HEK293 (cell line): ENCODE results near the gene PADI2.

Experiments used
- CTCF ChIA-PET: fragments of 350-600 bp; formaldehyde crosslinking; extraction: SDS; loops from one replicate; lab custom pipeline; 2021; ENCODE audit warnings: antibody characterized with exemption; lab: Yijun Ruan, JAX
- POLR2A ChIA-PET: fragments of 300-600 bp; formaldehyde crosslinking; extraction: SDS; loops from one replicate; lab custom pipeline; 2020; ENCODE audit warnings: antibody characterized with exemption, inconsistent platforms; lab: Yijun Ruan, JAX
- H3K27ac ChIP-seq: fragments of 200-500 bp; sonication (Bioruptor generic); 2 replicates; pipeline ENCODE4 v1.5.1; 2014; ENCODE audit warnings: low read depth, low read length, control low read depth, inconsistent platforms; ENCODE audit errors: extremely low read depth
- H3K36me3 ChIP-seq, 2 experiments: fragments of 200-500 bp in 1 of 2; sonication (Bioruptor generic) in 1 of 2; 1 replicate in 1 of 2; 2 replicates in 1 of 2; pipeline ENCODE4 v1.5.1; 2014 to 2017; ENCODE audit warnings: inconsistent platforms in 2 of 2, low read length in 2 of 2; ENCODE audit not compliant: control insufficient read depth in 2 of 2, insufficient read depth in 1 of 2
- H3K4me1 ChIP-seq: fragments of 200-500 bp; sonication (Bioruptor generic); 2 replicates; pipeline ENCODE4 v1.5.1; 2014; ENCODE audit warnings: mild to moderate bottlenecking, low read length, inconsistent platforms; ENCODE audit not compliant: control insufficient read depth, insufficient read depth
- H3K4me3 ChIP-seq: 2 replicates; pipeline ENCODE4 v1.5.1; 2011; ENCODE audit warnings: low read depth, mild to moderate bottlenecking, control low read depth, low read length, moderate library complexity
- H3K9me3 ChIP-seq: fragments of 200-500 bp; sonication (Bioruptor generic); 2 replicates; pipeline ENCODE4 v1.5.1; 2014; ENCODE audit warnings: low read depth, low read length, inconsistent platforms; ENCODE audit not compliant: control insufficient read depth, insufficient read depth
- HOXD13 ChIP-seq: sonication (generic); formaldehyde crosslinking; IDR thresholded peaks from 2 replicates; pipeline ENCODE4 v1.8.0; 2022; ENCODE audit warnings: missing genetic modification reagents, borderline replicate concordance
- PRDM1 ChIP-seq: fragments of 450-650 bp; formaldehyde crosslinking; IDR thresholded peaks from 2 replicates; pipeline ENCODE4; 2016; ENCODE audit warnings: missing biosample characterization, missing genetic modification characterization
- ZNF121 ChIP-seq: fragments of 450-650 bp; formaldehyde crosslinking; IDR thresholded peaks from 2 replicates; pipeline ENCODE4 v1.5.1; 2016; ENCODE audit warnings: missing biosample characterization, missing genetic modification characterization
- ZNF132 ChIP-seq: fragments of 450-650 bp; formaldehyde crosslinking; IDR thresholded peaks from 2 replicates; pipeline ENCODE4 v1.5.1; 2017; ENCODE audit warnings: missing biosample characterization, missing genetic modification characterization, borderline replicate concordance
- ZNF146 ChIP-seq: fragments of 450-650 bp; formaldehyde crosslinking; IDR thresholded peaks from 2 replicates; pipeline ENCODE4 v1.5.1; 2016; ENCODE audit warnings: missing biosample characterization, missing genetic modification characterization
- ZNF350 ChIP-seq: fragments of 450-650 bp; formaldehyde crosslinking; IDR thresholded peaks from 2 replicates; pipeline ENCODE4 v1.5.0; 2017; ENCODE audit warnings: missing biosample characterization, mild to moderate bottlenecking, missing genetic modification characterization
- ZNF501 ChIP-seq: fragments of 450-650 bp; formaldehyde crosslinking; IDR thresholded peaks from 2 replicates; pipeline ENCODE4 v1.5.1; 2016; ENCODE audit warnings: missing biosample characterization, missing genetic modification characterization
- ZNF514 ChIP-seq: fragments of 450-650 bp; formaldehyde crosslinking; IDR thresholded peaks from 2 replicates; pipeline ENCODE4 v1.5.1; 2016; ENCODE audit warnings: missing biosample characterization, missing genetic modification characterization
- ZNF654 ChIP-seq: fragments of 450-650 bp; formaldehyde crosslinking; IDR thresholded peaks from 2 replicates; pipeline ENCODE4 v1.5.1; 2016; ENCODE audit warnings: low read depth, missing biosample characterization, missing genetic modification characterization
- ZNF776 ChIP-seq: fragments of 450-650 bp; formaldehyde crosslinking; IDR thresholded peaks from 2 replicates; pipeline ENCODE4 v1.5.0; 2017; ENCODE audit warnings: missing biosample characterization, missing genetic modification characterization, borderline replicate concordance
- TF ChIP-seq, protein P1 (sequence below): fragments of 450-650 bp; formaldehyde crosslinking; IDR thresholded peaks from 2 replicates; pipeline ENCODE4 v1.5.1; 2016; ENCODE audit warnings: missing biosample characterization, missing genetic modification characterization
- TF ChIP-seq, protein P2 (sequence below): fragments of 450-650 bp; formaldehyde crosslinking; IDR thresholded peaks from 2 replicates; pipeline ENCODE4 v1.5.1; 2016; ENCODE audit warnings: missing biosample characterization, missing genetic modification characterization
- TF ChIP-seq, protein P3 (sequence below): fragments of 450-650 bp; IDR thresholded peaks from 2 replicates; pipeline ENCODE4 v1.5.1; 2018; ENCODE audit warnings: missing biosample characterization, missing genetic modification characterization
- TF ChIP-seq, protein P4 (sequence below): fragments of 450-650 bp; formaldehyde crosslinking; IDR thresholded peaks from 2 replicates; pipeline ENCODE4 v1.5.1; 2016; ENCODE audit warnings: missing biosample characterization, missing genetic modification characterization, borderline replicate concordance
- TF ChIP-seq, protein P5 (sequence below): fragments of 450-650 bp; formaldehyde crosslinking; IDR thresholded peaks from 2 replicates; pipeline ENCODE4 v1.5.1; 2017; ENCODE audit warnings: missing biosample characterization, mild to moderate bottlenecking, missing genetic modification characterization, moderate library complexity
- TF ChIP-seq, protein P6 (sequence below): fragments of 450-650 bp; formaldehyde crosslinking; optimal IDR thresholded peaks from 2 replicates; pipeline ENCODE3; 2016; ENCODE audit warnings: missing biosample characterization, mild to moderate bottlenecking, missing genetic modification characterization

The PADI2 gene

DNA sequence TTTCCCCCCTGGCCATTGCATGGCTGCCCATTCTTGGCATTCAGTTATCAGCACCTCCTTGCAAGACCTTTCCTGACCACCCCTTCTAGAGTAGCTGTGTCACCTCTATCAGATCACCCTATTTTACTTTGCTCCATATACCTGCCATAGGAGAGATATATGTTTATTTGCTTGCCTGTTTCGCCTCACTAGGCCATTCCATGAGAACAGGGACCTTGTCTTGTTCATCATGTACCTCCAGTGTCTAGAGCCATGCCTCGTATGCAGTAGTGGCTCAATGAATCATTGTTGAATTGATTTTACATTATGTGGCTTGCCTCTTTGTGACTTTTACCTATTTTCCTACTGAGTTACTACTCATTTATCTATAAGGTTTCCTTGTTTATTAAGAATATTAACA lies 26.4 kb upstream of the PADI2 start:
- CTCF ChIA-PET = interaction anchor here (0.5 kb wide), 1 partner anchor 214 kb away, joined by 3 read pairs; no protein-coding TSS in a partner anchor

DNA sequence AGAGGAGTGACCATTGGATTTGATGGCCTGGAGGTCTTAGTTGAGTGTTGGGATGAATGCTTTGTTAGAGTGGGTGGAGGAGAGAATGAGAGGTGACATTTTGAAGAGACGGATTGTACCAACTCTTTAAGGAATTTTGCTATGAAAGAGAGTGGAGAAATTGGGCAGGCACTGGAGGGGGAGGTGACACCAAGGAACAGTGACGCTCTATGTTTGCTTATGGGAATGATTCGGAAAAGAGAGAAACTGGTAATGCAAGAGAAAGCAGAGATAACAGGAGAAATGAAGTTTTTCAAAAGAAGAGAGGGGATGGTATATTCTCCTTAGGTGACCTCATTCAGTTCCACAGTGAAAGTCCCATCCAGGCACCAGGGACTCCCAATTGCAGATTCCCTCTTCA lies 24.5 kb upstream of the PADI2 start:
- Histone ChIP-seq H3K4me3 (no peak overlapping the region), H3K4me1 (no peaks in the 10 kb centered on the region), H3K9me3 (no peaks in the 10 kb centered on the region), H3K36me3 (no peaks in the 10 kb centered on the region), H3K27ac (no peak overlapping the region)
- ChIA-PET CTCF (no interaction called here), POLR2A (no interaction called here)
- 0 out of 2 replicates have a peak, but pooled peaks have one; percentile 29 for TF ChIP-seq PRDM1
- TF ChIP-seq, protein P1, sequence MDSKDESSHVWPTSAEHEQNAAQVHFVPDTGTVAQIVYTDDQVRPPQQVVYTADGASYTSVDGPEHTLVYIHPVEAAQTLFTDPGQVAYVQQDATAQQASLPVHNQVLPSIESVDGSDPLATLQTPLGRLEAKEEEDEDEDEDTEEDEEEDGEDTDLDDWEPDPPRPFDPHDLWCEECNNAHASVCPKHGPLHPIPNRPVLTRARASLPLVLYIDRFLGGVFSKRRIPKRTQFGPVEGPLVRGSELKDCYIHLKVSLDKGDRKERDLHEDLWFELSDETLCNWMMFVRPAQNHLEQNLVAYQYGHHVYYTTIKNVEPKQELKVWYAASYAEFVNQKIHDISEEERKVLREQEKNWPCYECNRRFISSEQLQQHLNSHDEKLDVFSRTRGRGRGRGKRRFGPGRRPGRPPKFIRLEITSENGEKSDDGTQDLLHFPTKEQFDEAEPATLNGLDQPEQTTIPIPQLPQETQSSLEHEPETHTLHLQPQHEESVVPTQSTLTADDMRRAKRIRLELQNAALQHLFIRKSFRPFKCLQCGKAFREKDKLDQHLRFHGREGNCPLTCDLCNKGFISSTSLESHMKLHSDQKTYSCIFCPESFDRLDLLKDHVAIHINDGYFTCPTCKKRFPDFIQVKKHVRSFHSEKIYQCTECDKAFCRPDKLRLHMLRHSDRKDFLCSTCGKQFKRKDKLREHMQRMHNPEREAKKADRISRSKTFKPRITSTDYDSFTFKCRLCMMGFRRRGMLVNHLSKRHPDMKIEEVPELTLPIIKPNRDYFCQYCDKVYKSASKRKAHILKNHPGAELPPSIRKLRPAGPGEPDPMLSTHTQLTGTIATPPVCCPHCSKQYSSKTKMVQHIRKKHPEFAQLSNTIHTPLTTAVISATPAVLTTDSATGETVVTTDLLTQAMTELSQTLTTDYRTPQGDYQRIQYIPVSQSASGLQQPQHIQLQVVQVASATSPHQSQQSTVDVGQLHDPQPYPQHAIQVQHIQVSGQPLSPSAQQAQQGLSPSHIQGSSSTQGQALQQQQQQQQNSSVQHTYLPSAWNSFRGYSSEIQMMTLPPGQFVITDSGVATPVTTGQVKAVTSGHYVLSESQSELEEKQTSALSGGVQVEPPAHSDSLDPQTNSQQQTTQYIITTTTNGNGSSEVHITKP = peak; percentile 96
- TF ChIP-seq, protein P2, sequence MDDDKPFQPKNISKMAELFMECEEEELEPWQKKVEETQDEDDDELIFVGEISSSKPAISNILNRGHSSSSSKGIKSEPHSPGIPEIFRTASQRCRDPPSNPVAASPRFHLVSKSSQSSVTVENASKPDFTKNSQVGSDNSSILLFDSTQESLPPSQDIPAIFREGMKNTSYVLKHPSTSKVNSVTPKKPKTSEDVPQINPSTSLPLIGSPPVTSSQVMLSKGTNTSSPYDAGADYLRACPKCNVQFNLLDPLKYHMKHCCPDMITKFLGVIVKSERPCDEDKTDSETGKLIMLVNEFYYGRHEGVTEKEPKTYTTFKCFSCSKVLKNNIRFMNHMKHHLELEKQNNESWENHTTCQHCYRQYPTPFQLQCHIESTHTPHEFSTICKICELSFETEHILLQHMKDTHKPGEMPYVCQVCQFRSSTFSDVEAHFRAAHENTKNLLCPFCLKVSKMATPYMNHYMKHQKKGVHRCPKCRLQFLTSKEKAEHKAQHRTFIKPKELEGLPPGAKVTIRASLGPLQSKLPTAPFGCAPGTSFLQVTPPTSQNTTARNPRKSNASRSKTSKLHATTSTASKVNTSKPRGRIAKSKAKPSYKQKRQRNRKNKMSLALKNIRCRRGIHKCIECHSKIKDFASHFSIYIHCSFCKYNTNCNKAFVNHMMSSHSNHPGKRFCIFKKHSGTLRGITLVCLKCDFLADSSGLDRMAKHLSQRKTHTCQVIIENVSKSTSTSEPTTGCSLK (tag by site-specific recombination) = no peak
- no peak for TF ChIP-seq ZNF121 (tag by site-specific recombination)

More for the DNA sequence above, 26.4 kb upstream of the PADI2 start:
- H3K27ac ChIP-seq = no peak overlapping the region
- H3K4me3 ChIP-seq = no peak overlapping the region
- no peaks in the 10 kb centered on the region for H3K4me1 ChIP-seq
- H3K36me3 ChIP-seq = no peaks in the 10 kb centered on the region
- POLR2A ChIA-PET = interaction anchor here (0.8 kb wide), 1 partner anchor 9 kb away, joined by 3 read pairs; no protein-coding TSS in a partner anchor
- TF ChIP-seq HOXD13 (CRISPR knock-in tag) (no peak), ZNF350 (tag by site-specific recombination) (no peak), ZNF514 (no peak), ZNF146 (tag by site-specific recombination) (no peak), ZNF776 (tag by site-specific recombination) (no peak), ZNF654 (tag by site-specific recombination) (no peak), ZNF132 (tag by site-specific recombination) (no peak), ZNF501 (tag by site-specific recombination) (no peak)
- TF ChIP-seq, protein P3, sequence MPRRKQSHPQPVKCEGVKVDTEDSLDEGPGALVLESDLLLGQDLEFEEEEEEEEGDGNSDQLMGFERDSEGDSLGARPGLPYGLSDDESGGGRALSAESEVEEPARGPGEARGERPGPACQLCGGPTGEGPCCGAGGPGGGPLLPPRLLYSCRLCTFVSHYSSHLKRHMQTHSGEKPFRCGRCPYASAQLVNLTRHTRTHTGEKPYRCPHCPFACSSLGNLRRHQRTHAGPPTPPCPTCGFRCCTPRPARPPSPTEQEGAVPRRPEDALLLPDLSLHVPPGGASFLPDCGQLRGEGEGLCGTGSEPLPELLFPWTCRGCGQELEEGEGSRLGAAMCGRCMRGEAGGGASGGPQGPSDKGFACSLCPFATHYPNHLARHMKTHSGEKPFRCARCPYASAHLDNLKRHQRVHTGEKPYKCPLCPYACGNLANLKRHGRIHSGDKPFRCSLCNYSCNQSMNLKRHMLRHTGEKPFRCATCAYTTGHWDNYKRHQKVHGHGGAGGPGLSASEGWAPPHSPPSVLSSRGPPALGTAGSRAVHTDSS = no peak
- TF ChIP-seq, protein P4, sequence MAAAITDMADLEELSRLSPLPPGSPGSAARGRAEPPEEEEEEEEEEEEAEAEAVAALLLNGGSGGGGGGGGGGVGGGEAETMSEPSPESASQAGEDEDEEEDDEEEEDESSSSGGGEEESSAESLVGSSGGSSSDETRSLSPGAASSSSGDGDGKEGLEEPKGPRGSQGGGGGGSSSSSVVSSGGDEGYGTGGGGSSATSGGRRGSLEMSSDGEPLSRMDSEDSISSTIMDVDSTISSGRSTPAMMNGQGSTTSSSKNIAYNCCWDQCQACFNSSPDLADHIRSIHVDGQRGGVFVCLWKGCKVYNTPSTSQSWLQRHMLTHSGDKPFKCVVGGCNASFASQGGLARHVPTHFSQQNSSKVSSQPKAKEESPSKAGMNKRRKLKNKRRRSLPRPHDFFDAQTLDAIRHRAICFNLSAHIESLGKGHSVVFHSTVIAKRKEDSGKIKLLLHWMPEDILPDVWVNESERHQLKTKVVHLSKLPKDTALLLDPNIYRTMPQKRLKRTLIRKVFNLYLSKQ (tag by site-specific recombination) = no peak
- TF ChIP-seq, protein P5, sequence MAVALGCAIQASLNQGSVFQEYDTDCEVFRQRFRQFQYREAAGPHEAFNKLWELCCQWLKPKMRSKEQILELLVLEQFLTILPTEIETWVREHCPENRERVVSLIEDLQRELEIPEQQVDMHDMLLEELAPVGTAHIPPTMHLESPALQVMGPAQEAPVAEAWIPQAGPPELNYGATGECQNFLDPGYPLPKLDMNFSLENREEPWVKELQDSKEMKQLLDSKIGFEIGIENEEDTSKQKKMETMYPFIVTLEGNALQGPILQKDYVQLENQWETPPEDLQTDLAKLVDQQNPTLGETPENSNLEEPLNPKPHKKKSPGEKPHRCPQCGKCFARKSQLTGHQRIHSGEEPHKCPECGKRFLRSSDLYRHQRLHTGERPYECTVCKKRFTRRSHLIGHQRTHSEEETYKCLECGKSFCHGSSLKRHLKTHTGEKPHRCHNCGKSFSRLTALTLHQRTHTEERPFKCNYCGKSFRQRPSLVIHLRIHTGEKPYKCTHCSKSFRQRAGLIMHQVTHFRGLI (tag by site-specific recombination) = no peak
- TF ChIP-seq, protein P6, sequence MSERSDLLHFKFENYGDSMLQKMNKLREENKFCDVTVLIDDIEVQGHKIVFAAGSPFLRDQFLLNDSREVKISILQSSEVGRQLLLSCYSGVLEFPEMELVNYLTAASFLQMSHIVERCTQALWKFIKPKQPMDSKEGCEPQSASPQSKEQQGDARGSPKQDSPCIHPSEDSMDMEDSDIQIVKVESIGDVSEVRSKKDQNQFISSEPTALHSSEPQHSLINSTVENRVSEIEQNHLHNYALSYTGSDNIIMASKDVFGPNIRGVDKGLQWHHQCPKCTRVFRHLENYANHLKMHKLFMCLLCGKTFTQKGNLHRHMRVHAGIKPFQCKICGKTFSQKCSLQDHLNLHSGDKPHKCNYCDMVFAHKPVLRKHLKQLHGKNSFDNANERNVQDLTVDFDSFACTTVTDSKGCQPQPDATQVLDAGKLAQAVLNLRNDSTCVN = no peak
- no peaks in the 10 kb centered on the region for H3K9me3 ChIP-seq
